ENCODE results near the gene PJVK.

DNA sequence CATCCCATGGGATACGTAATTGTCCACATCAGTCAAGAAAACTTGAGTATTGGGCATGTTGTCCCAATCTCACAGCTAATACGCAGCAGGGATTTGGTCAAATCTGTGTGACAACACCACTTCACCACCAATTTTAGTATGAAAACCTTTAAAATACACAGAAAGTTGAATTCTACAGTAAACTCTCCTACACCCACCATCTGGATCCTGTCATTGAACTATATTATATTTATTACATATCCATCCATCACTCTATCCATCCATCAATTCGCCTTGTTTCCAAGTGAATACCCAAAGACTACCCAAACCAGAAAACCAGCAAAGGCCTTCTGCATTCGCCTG is 28.1 kb downstream of the PJVK start:
- TF ChIP-seq, protein P1, sequence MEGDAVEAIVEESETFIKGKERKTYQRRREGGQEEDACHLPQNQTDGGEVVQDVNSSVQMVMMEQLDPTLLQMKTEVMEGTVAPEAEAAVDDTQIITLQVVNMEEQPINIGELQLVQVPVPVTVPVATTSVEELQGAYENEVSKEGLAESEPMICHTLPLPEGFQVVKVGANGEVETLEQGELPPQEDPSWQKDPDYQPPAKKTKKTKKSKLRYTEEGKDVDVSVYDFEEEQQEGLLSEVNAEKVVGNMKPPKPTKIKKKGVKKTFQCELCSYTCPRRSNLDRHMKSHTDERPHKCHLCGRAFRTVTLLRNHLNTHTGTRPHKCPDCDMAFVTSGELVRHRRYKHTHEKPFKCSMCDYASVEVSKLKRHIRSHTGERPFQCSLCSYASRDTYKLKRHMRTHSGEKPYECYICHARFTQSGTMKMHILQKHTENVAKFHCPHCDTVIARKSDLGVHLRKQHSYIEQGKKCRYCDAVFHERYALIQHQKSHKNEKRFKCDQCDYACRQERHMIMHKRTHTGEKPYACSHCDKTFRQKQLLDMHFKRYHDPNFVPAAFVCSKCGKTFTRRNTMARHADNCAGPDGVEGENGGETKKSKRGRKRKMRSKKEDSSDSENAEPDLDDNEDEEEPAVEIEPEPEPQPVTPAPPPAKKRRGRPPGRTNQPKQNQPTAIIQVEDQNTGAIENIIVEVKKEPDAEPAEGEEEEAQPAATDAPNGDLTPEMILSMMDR (IDR thresholded peaks at IDR 0.05; ENCODE audit: extremely low read depth in 1 of 2, insufficient read depth in 1 of 2, low read depth in 1 of 2, low read length in 2 of 2), result no peak
- no peak for TF ChIP-seq POLR2A (IDR thresholded peaks at IDR 0.05; ENCODE audit: low read depth, low read length)
